ENCODE results near the gene NAPEPLD.
"Not testable (repeated sequence)": the region's sequence is repeated elsewhere in the genome, so short reads cannot be mapped to it uniquely, and the experiment has no call there.

The NAPEPLD gene

DNA sequence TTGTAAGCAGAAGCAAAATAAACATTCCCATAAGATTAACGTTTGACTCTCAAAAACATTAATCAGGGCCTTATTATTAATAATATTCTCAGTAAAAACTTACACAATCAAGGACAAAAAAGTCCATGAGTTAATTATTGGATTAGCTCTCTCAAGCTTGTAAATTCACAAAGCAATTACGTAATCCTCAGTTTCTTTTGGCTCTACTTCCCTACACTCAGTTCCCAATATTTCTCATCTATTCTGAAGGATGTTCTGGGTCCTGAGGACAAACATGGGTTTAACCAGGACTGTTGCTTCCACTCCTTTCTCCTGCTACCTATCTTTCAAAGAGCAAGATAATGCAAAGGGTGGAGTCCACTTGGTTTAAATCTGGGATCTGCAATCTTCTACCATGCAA, 89.4 kb downstream of the NAPEPLD start:
- Histone ChIP-seq H3K27ac (no peak overlapping the region), H2AFZ (no peak overlapping the region), H3K4me2 (ENCODE audit: low read length) (no peak overlapping the region), H3K9ac (no peak overlapping the region), H3K27me3 (ENCODE audit: control insufficient read depth, insufficient read depth, low read length) (no peaks in the 10 kb centered on the region), H3K36me3 (ENCODE audit: control insufficient read depth, insufficient read depth, low read length) (no peaks in the 10 kb centered on the region), H3K9me3 (ENCODE audit: control insufficient read depth, low read length) (no peaks in the 10 kb centered on the region), H3K79me2 (no peaks in the 10 kb centered on the region), H3K4me3 (ENCODE audit: low read depth, low read length) (no peak overlapping the region), H3K4me1 (no peaks in the 10 kb centered on the region)
- TF ChIP-seq, protein P1, sequence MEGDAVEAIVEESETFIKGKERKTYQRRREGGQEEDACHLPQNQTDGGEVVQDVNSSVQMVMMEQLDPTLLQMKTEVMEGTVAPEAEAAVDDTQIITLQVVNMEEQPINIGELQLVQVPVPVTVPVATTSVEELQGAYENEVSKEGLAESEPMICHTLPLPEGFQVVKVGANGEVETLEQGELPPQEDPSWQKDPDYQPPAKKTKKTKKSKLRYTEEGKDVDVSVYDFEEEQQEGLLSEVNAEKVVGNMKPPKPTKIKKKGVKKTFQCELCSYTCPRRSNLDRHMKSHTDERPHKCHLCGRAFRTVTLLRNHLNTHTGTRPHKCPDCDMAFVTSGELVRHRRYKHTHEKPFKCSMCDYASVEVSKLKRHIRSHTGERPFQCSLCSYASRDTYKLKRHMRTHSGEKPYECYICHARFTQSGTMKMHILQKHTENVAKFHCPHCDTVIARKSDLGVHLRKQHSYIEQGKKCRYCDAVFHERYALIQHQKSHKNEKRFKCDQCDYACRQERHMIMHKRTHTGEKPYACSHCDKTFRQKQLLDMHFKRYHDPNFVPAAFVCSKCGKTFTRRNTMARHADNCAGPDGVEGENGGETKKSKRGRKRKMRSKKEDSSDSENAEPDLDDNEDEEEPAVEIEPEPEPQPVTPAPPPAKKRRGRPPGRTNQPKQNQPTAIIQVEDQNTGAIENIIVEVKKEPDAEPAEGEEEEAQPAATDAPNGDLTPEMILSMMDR (IDR thresholded peaks at IDR 0.05): no peak

DNA sequence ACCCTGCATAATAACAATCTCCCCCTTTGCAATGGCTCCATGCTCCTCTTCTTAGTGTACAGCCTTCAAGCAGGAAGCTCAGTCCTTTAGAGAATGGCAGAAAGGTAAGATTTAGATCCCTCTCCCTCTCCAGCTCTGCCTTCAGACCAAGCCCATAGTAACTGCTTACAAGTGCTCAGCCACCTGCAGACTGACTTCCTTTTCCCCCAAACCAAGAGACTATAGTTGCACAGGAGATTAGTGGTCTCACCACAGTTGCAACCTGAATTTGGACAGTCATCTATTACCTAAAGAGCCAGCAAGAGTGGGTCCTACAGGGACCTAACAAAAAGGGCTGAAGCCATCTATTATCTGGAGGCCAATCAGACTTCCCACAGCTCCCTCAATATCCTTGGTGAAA, 90.8 kb downstream of the NAPEPLD start:
- Histone ChIP-seq H3K9me3 (ENCODE audit: control insufficient read depth, low read length) (no peaks in the 10 kb centered on the region), H3K27ac (no peak overlapping the region), H3K4me1 (no peaks in the 10 kb centered on the region), H3K27me3 (ENCODE audit: control insufficient read depth, insufficient read depth, low read length) (no peaks in the 10 kb centered on the region), H3K9ac (no peak overlapping the region), H3K79me2 (no peaks in the 10 kb centered on the region), H2AFZ (no peak overlapping the region), H3K36me3 (ENCODE audit: control insufficient read depth, insufficient read depth, low read length) (no peaks in the 10 kb centered on the region), H3K4me2 (ENCODE audit: low read length) (no peak overlapping the region), H3K4me3 (ENCODE audit: low read depth, low read length) (no peak overlapping the region)
- TF ChIP-seq, protein P1 (IDR thresholded peaks at IDR 0.05): no peak

DNA sequence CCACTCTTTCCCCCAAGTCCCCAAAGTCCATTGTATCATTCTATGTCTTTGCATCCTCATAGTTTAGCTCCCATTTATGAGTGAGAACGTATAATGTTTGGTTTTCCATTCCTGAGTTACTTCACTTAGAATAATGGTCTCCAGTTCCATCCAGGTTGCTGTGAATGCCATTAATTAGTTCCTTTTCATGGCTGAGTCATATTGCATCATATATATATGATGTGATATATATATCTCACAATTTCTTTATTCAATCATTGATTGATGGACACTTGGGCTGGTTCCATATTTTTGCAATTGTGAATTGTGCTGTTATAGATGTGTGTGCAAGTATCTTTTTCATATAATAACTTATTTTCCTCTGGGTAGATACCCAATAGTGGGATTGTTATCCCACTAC, 92.9 kb downstream of the NAPEPLD start:
- H3K4me1 ChIP-seq; H3K4me3 ChIP-seq (ENCODE audit: low read depth, low read length); H3K4me2 ChIP-seq (ENCODE audit: low read length); H3K9ac ChIP-seq; H3K27me3 ChIP-seq (ENCODE audit: control insufficient read depth, insufficient read depth, low read length); H3K79me2 ChIP-seq; H3K36me3 ChIP-seq (ENCODE audit: control insufficient read depth, insufficient read depth, low read length); H2AFZ ChIP-seq; H3K9me3 ChIP-seq (ENCODE audit: control insufficient read depth, low read length); H3K27ac ChIP-seq: not testable (repeated sequence)

DNA sequence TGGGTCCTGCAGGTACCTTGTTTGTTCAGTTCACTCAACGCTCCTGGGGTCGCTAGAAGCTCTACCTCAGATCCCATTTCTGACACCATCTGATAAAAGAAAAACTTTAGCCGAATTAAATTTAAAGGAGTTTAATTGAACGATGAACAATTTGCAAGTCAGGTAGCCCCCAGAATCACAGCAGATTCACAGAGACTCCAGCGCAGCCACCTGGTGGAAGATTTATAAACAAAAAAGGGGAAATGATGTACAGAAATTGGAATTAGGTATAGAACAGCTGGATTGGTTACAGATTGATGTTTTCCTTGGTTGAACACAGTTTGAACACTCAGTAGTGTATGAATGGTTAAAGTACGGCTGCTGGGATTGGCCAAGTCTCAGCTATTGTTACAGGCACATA, 97.4 kb downstream of the NAPEPLD start:
- Histone ChIP-seq H3K4me1 (no peaks in the 10 kb centered on the region), H3K9ac (no peak overlapping the region)

More for the DNA sequence above, 97.4 kb downstream of the NAPEPLD start:
- Histone ChIP-seq H3K79me2 (no peaks in the 10 kb centered on the region), H3K36me3 (ENCODE audit: control insufficient read depth, insufficient read depth, low read length) (no peaks in the 10 kb centered on the region), H3K4me3 (ENCODE audit: low read depth, low read length) (no peak overlapping the region), H3K4me2 (ENCODE audit: low read length) (no peak overlapping the region), H2AFZ (no peak overlapping the region), H3K9me3 (ENCODE audit: control insufficient read depth, low read length) (no peaks in the 10 kb centered on the region), H3K27ac (no peak overlapping the region), H3K27me3 (ENCODE audit: control insufficient read depth, insufficient read depth, low read length) (no peaks in the 10 kb centered on the region)
- TF ChIP-seq, protein P1 (IDR thresholded peaks at IDR 0.05): no peak

All from parathyroid adenoma (tissue), 2 donors.